ENCODE measurements around the gene TMED7.

GRCh38 chr5:115629903-115630302, 4.1 kb upstream of the TMED7 start:
- TF ChIP-seq CTCF (IDR thresholded peaks at IDR 0.05; ENCODE audit: insufficient read depth, low read depth, low read length), result no peak
- no peak for TF ChIP-seq EZH2 (IDR thresholded peaks at IDR 0.05; ENCODE audit: insufficient read depth, low read length)
